ENCODE results near the gene PPIB.
"Not testable (repeated sequence)": the region's sequence is repeated elsewhere in the genome, so short reads cannot be mapped to it uniquely, and the experiment has no call there.

PPIB gene

GRCh38 chr15:64137226-64137833 lies 25.5 kb downstream of the PPIB start:
- peak; percentile 29 for DNase-seq

- DNase-seq: no peak
These were observed 26.5 kb downstream of the PPIB start for GRCh38 chr15:64136347-64136746.

- DNase-seq: no peak
These were observed 28.4 kb downstream of the PPIB start for GRCh38 chr15:64134345-64134829.

GRCh38 chr15:64133623-64134344 lies 29.0 kb downstream of the PPIB start:
- DNase-seq: no peak

- DNase-seq: no peak
These were observed 30.6 kb downstream of the PPIB start for GRCh38 chr15:64132217-64132616.

- DNase-seq: no peak
These were observed 31.3 kb downstream of the PPIB start for GRCh38 chr15:64131547-64131946.

- no peak for DNase-seq
These were observed 32.7 kb downstream of the PPIB start for GRCh38 chr15:64130159-64130558.

- DNase-seq: no peak
These were observed 35.1 kb downstream of the PPIB start for GRCh38 chr15:64127521-64128270.

GRCh38 chr15:64125978-64126377 lies 36.8 kb downstream of the PPIB start:
- DNase-seq: no peak

GRCh38 chr15:64122936-64123351 lies 39.9 kb downstream of the PPIB start:
- DNase-seq: no peak

GRCh38 chr15:64122444-64122843 lies 40.4 kb downstream of the PPIB start:
- DNase-seq: no peak

GRCh38 chr15:64121614-64122013 lies 41.2 kb downstream of the PPIB start:
- no peak for DNase-seq

GRCh38 chr15:64120322-64120721 lies 42.5 kb downstream of the PPIB start:
- not testable (repeated sequence) for DNase-seq

- no peak for DNase-seq
These were observed 44.9 kb downstream of the PPIB start for GRCh38 chr15:64117759-64118487.

GRCh38 chr15:64112904-64113303 lies 49.9 kb downstream of the PPIB start:
- no peak for DNase-seq

GRCh38 chr15:64112073-64112772 lies 50.6 kb downstream of the PPIB start:
- no peak for DNase-seq

GRCh38 chr15:64111679-64112050 lies 51.2 kb downstream of the PPIB start:
- no peak for DNase-seq

GRCh38 chr15:64110950-64111678 lies 51.7 kb downstream of the PPIB start:
- DNase-seq: no peak

- DNase-seq: not testable (repeated sequence)
These were observed 52.6 kb downstream of the PPIB start for GRCh38 chr15:64110108-64110701.

- DNase-seq: no peak
These were observed 55.5 kb downstream of the PPIB start for GRCh38 chr15:64107337-64107736.
